Heart right ventricle (tissue), 16 donors: Measurements from ENCODE around the gene TRIM31. TPM values are rescaled to one million over a fixed set of nuclear protein-coding genes. Genes with fewer than 3 reads are reported as not detected.
"Not testable (repeated sequence)": the region's sequence is repeated elsewhere in the genome, so short reads cannot be mapped to it uniquely, and the experiment has no call there.

Source experiments
- ATAC-seq, 8 donors: fragments of 200-7000 bp; cut with Tn5 transposase; one replicate each; pipeline ENCODE4 v1.9.1; 2020; ENCODE audit warnings: mild to moderate bottlenecking in 8 of 8, moderate library complexity in 8 of 8, moderate number of reproducible peaks in 1 of 8
- DNase-seq, 2 donors: peaks; one replicate each; pipeline ENCODE4 v3.0.0-alpha.2; 2020
- H3K27ac ChIP-seq, 10 donors: fragments of 200-600 bp; sonication (generic) in 2 of 10; one replicate each; pipeline versions ENCODE4 v1.5.0 to v1.8.0; 2020 to 2022; ENCODE audit warnings: mild to moderate bottlenecking in 3 of 10
- H3K27me3 ChIP-seq, 7 donors: fragments of 200-600 bp; one replicate each; pipeline ENCODE4 v1.8.0; 2021 to 2022; ENCODE audit warnings: mild to moderate bottlenecking in 2 of 7
- H3K36me3 ChIP-seq, 9 donors: fragments of 200-600 bp; sonication (generic) in 1 of 9; one replicate each; pipeline versions ENCODE4 v1.5.0 to v1.8.0; 2020 to 2022; ENCODE audit warnings: mild to moderate bottlenecking in 2 of 9
- H3K4me1 ChIP-seq, 9 donors: fragments of 200-600 bp; sonication (generic) in 1 of 9; one replicate each; pipeline versions ENCODE4 v1.5.0 to v1.8.0; 2020 to 2022; ENCODE audit warnings: mild to moderate bottlenecking in 4 of 9
- H3K4me3 ChIP-seq, 10 donors: fragments of 200-600 bp; sonication (generic) in 2 of 10; one replicate each; pipeline versions ENCODE4 v1.5.0 to v1.8.0; 2020 to 2022; ENCODE audit warnings: mild to moderate bottlenecking in 7 of 10, moderate library complexity in 2 of 10
- H3K9me3 ChIP-seq, 11 donors: fragments of 200-600 bp in 10 of 11; sonication (generic) in 2 of 11; one replicate each; pipeline versions ENCODE4 v1.5.0 to v1.8.0; 2013 to 2022; ENCODE audit warnings: mild to moderate bottlenecking in 2 of 11, control low read depth in 1 of 11, moderate library complexity in 1 of 11
- CTCF ChIP-seq, 9 donors: fragments of 200-600 bp; sonication (generic) in 2 of 9; IDR thresholded peaks; one replicate each; pipeline versions ENCODE4 v1.5.0 to v1.8.0; 2021 to 2022; ENCODE audit warnings: antibody characterized with exemption in 9 of 9, mild to moderate bottlenecking in 5 of 9, moderate library complexity in 1 of 9
- WGBS, 2 donors: extraction: QIAGEN DNeasy Blood & Tissue Kit; methylation state at CpG; one replicate each; pipeline ENCODE4 v1.1.7; 2013; ENCODE audit warnings: inconsistent platforms in 1 of 2; 5-methylcytosine and 5-hydroxymethylcytosine counted together
- intact Hi-C, 10 donors: fragments of 100-400 bp; cut with DNase I; formaldehyde crosslinking; loops; one replicate each; pipeline versions ENCODE4 v1.11.1 to v1.14.2; 2022
- polyA plus RNA-seq, 2 donors: library from polyadenylated mRNA; stranded (reverse); fragments of 200-250 nt; gene quantifications; one replicate each; pipeline ENCODE4 v1.2.3, GENCODE V29; 2013
- total RNA-seq, 10 donors: library from RNA; stranded (reverse); fragmentation: NEBNext Ultra II Directional in 3 of 10; extraction: Animal tissue kit (Norgen Biotek cat#: 25700) in 3 of 10; gene quantifications; one replicate each; pipeline versions ENCODE4 v1.2.1 to v1.2.4, GENCODE V29; 2021 to 2023
- donor health status: Arrhythmogenic right ventricular cardiomyopathy.
- donor health status: ischemic (EF 13 %, LVEDD 7.1; RV severe dilation, severe dysfunction).
- donor health status: healthy with polysubstance abuse.
- donor health status: DM: no; HTN: yes; CAD: no.
- donor health status: DM: no; HTN: no; CAD: no.
- donor health status: ischemic (EF 25% LVEDD 6.9; RV normal size, moderate dysfunction).
- donor health status: ischemic (EF 25% LVEDD 5.7; RV mildly dilated, moderate dysfunction).
- donor health status: healthy.
- donor health status: DM: yes; HTN: yes; CAD: no.
- donor health status: Ischemic cardiomyopathy.
- donor health status: ischemic (EF 35%, LVEDD 5.7; RV mildly dilated, moderate dysfunction).
- donor health status: nonischemic (EF 11% LVEDD 7.7; RV severe dilation, severe dysfunction).
- donor health status: DM: yes; HTN: yes; CAD: no.
- donor health status: PGD.
- donor health status: ischemic (EF 29% LVEDD 5.4; RV normal size, mild dysfunction).
- donor health status: nonischemic (EF 23%, LVEDD 6.1; RV moderate dilation, normal function).

TRIM31 gene
- total and polyA plus RNA-seq, 12 donors: not detected

- intact Hi-C loops: loop anchor here in 1 of 10 donors (10.0 kb wide), 1 partner anchor 273 kb away; no protein-coding TSS in a partner anchor
- Histone ChIP-seq H3K4me3 (peak overlapping the region in 9 of 10 donors; percentile 4 to 41 (median 14)), H3K27ac (no peak overlapping the region), H3K27me3 (peaks cover 10 to 95% (median 79%) of the 10 kb centered on the region in 7 donors), H3K36me3 (no peaks in the 10 kb centered on the region), H3K4me1 (peaks cover 0 to 17% (median 10%) of the 10 kb centered on the region in 9 donors), H3K9me3 (no peaks in the 10 kb centered on the region)
- ATAC-seq (peak in 1 of 8 donors; percentile 29), DNase-seq (no peak)
- no peak for TF ChIP-seq CTCF (IDR thresholded peaks at IDR 0.05)
- WGBS, 2 donors: 3 to 8% methylated on average over 50 of the region's 50 CpGs
Measured at GRCh38 chr6:30127238-30128093, 14.6 kb upstream of the TRIM31 start.

- intact Hi-C loops: loop anchor here in 1 of 10 donors (10.0 kb wide), 1 partner anchor 268 kb away; no protein-coding TSS in a partner anchor
- ATAC-seq (no peak), DNase-seq (no peak)
- Histone ChIP-seq H3K27me3 (peaks cover 0 to 71% (median 41%) of the 10 kb centered on the region in 7 donors), H3K4me1 (peaks cover 0 to 5% (median 2%) of the 10 kb centered on the region in 9 donors), H3K4me3 (no peak overlapping the region), H3K36me3 (no peaks in the 10 kb centered on the region), H3K9me3 (no peaks in the 10 kb centered on the region), H3K27ac (no peak overlapping the region)
- WGBS, 2 donors: 52 to 89% methylated on average over 2 of the region's 2 CpGs
- TF ChIP-seq CTCF (IDR thresholded peaks at IDR 0.05): no peak
Measured at GRCh38 chr6:30122515-30122914, 9.6 kb upstream of the TRIM31 start.

DNA sequence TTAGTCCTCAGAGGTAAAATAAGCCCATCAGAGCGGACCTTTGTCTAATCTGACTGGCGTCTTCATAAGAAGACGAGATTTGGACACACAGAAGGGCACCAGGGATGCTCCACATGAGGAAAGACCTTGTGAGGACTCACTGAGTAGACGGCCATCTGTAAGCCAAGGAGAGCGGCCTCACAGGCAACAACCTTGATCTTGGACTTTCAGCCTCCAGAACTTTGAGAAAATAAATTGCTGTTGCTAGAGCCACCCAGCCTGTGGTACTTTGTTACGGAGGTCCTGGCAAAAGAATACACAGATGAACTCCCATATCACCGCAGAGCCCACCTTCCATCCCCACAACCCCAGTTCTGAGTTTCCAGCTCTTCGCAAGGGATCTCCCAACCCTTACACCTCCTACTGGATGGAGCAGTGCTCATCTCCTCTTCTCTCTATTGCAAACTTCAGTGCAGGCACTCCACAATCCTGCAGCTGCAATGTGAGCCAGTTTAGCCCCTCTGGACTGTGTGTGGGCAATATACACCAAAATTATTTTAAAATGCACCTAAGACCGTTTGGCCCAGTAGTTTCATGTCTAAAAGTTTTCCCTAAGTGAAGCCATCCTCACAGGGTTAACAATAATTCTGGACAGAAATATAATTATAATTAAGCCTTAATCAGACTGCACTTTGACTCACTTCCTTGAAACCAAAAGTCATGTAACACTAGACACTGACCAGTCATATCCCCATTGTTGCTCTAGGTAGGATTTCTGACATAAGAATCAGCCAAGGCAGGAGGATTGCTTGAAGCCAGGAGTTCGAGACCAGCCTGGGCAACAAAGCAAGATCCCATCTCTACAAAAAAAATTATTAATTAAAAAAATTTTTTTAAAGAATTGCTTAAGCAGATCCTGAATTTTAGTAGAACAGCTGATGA lies 8.8 kb upstream of the TRIM31 start:
- ATAC-seq: no peak
- intact Hi-C loops: loop anchor here in 1 of 10 donors (10.0 kb wide), 1 partner anchor 267 kb away; no protein-coding TSS in a partner anchor
- no peaks in the 10 kb centered on the region for H3K9me3 ChIP-seq
- DNase-seq: no peak
- H3K4me1 ChIP-seq: no peaks in the 10 kb centered on the region
- H3K27me3 ChIP-seq: peaks cover 0 to 69% (median 41%) of the 10 kb centered on the region in 7 donors
- WGBS, 2 donors: 79 to 80% methylated on average over 10 of the region's 10 CpGs
- no peak overlapping the region for H3K27ac ChIP-seq
- H3K36me3 ChIP-seq: no peaks in the 10 kb centered on the region
- TF ChIP-seq CTCF (IDR thresholded peaks at IDR 0.05): no peak
- no peak overlapping the region for H3K4me3 ChIP-seq

GRCh38 chr6:30118691-30119090 lies 5.8 kb upstream of the TRIM31 start:
- DNase-seq, H3K9me3 ChIP-seq, H3K4me1 ChIP-seq, ATAC-seq, H3K4me3 ChIP-seq, intact Hi-C loops, H3K27ac ChIP-seq, H3K36me3 ChIP-seq: not testable (repeated sequence)
- WGBS, 2 donors: 86 to 91% methylated on average over 5 of the region's 5 CpGs
- H3K27me3 ChIP-seq: peaks cover 0 to 68% (median 42%) of the 10 kb centered on the region in 7 donors
